ENCODE measurements around the gene SLC2A2. TPM values are rescaled to one million over a fixed set of nuclear protein-coding genes. Genes with fewer than 3 reads are reported as not detected.

SLC2A2 gene
- total and polyA plus RNA-seq, 4 donors, result 160 to 506 (median 321) TPM

GRCh38 chr3:170992854-170993253 is 33.7 kb downstream of the SLC2A2 start:
- DNase-seq (ENCODE audit: low spot score), result no peak
- H3K9me3 ChIP-seq (ENCODE audit: control insufficient read depth in 4 of 4, low read length in 3 of 4), result no peaks in the 10 kb centered on the region
- peaks cover 0 to 20% (median 9%) of the 10 kb centered on the region in 4 donors for H3K36me3 ChIP-seq (ENCODE audit: control insufficient read depth in 4 of 4, insufficient read depth in 3 of 4, low read depth in 1 of 4, low read length in 3 of 4)
- no peak for TF ChIP-seq JUND (IDR thresholded peaks at IDR 0.05)
- no peak overlapping the region for H3K4me3 ChIP-seq (ENCODE audit: low read depth in 1 of 3, low read length in 3 of 3)
- H3K27me3 ChIP-seq (ENCODE audit: control insufficient read depth in 4 of 4, insufficient read depth in 4 of 4, low read length in 3 of 4), result no peaks in the 10 kb centered on the region
- H3K9ac ChIP-seq (ENCODE audit: low read depth in 1 of 2, low read length in 2 of 2), result no peak overlapping the region
- WGBS, result 52% methylated on average over 2 of the region's 2 CpGs
- H3K4me1 ChIP-seq (ENCODE audit: control insufficient read depth in 4 of 4, insufficient read depth in 4 of 4, low read length in 3 of 4), result peaks cover 4 to 24% (median 6%) of the 10 kb centered on the region in 4 donors
- H3K27ac ChIP-seq (ENCODE audit: low read depth in 1 of 2, low read length in 2 of 2), result no peak overlapping the region

- H3K9me3 ChIP-seq (ENCODE audit: control insufficient read depth in 4 of 4, low read length in 3 of 4), result no peaks in the 10 kb centered on the region
- no peaks in the 10 kb centered on the region for H3K27me3 ChIP-seq (ENCODE audit: control insufficient read depth in 4 of 4, insufficient read depth in 4 of 4, low read length in 3 of 4)
- H3K36me3 ChIP-seq (ENCODE audit: control insufficient read depth in 4 of 4, insufficient read depth in 3 of 4, low read depth in 1 of 4, low read length in 3 of 4), result peaks cover 0 to 17% (median 7%) of the 10 kb centered on the region in 4 donors
- H3K27ac ChIP-seq (ENCODE audit: low read depth in 1 of 2, low read length in 2 of 2), result no peak overlapping the region
- no peak for DNase-seq (ENCODE audit: low spot score)
- peaks cover 0 to 21% (median 4%) of the 10 kb centered on the region in 4 donors for H3K4me1 ChIP-seq (ENCODE audit: control insufficient read depth in 4 of 4, insufficient read depth in 4 of 4, low read length in 3 of 4)
- WGBS, result 81% methylated on average over 2 of the region's 2 CpGs
- TF ChIP-seq ATF3 (IDR thresholded peaks at IDR 0.05), result no peak
- TF ChIP-seq EGR1 (IDR thresholded peaks at IDR 0.05; ENCODE audit: low read depth in 2 of 2), result no peak
- TF ChIP-seq RXRA (IDR thresholded peaks at IDR 0.05), result no peak
- no peak for TF ChIP-seq GABPA (IDR thresholded peaks at IDR 0.05 in 1 of 2, conservative IDR thresholded peaks at IDR 0.05 in 1 of 2)
- no peak for TF ChIP-seq REST (IDR thresholded peaks at IDR 0.05)
- no peak for TF ChIP-seq HNF4G (IDR thresholded peaks at IDR 0.05)
- no peak for TF ChIP-seq RAD21 (IDR thresholded peaks at IDR 0.05)
- TF ChIP-seq FOXA1 (IDR thresholded peaks at IDR 0.05), result no peak
- no peak for TF ChIP-seq MAX (IDR thresholded peaks at IDR 0.05)
- no peak for TF ChIP-seq CTCF (IDR thresholded peaks at IDR 0.05; ENCODE audit: low read depth, low read length, missing input control)
- TF ChIP-seq ZBTB33 (IDR thresholded peaks at IDR 0.05), result no peak
- TF ChIP-seq FOXA2 (IDR thresholded peaks at IDR 0.05), result no peak
- TF ChIP-seq NR2F2 (IDR thresholded peaks at IDR 0.05), result no peak
- TF ChIP-seq HNF4A (conservative IDR thresholded peaks at IDR 0.05), result no peak
- no peak for TF ChIP-seq JUND (IDR thresholded peaks at IDR 0.05)
- no peak for TF ChIP-seq TAF1 (conservative IDR thresholded peaks at IDR 0.05)
- TF ChIP-seq YY1 (IDR thresholded peaks at IDR 0.05), result no peak
- no peak for TF ChIP-seq SP1 (IDR thresholded peaks at IDR 0.05)
- H3K4me3 ChIP-seq (ENCODE audit: low read depth in 1 of 3, low read length in 3 of 3), result no peak overlapping the region
- no peak overlapping the region for H3K9ac ChIP-seq (ENCODE audit: low read depth in 1 of 2, low read length in 2 of 2)
Measured at GRCh38 chr3:170991664-170992063, 34.9 kb downstream of the SLC2A2 start.

Data from liver (tissue), 9 donors.